Neutrophil (primary cell): ENCODE data around the gene NLGN2.

Experiments
- H3K27ac ChIP-seq: fragments of 200-600 bp; sonication (generic); 2 replicates; pipeline ENCODE4 v1.5.1; 2016; ENCODE audit warnings: mild to moderate bottlenecking, moderate library complexity
- H3K27me3 ChIP-seq: fragments of 200-600 bp; sonication (generic); 2 replicates; pipeline ENCODE4 v1.6.0; 2016; ENCODE audit warnings: mild to moderate bottlenecking
- H3K36me3 ChIP-seq: fragments of 200-600 bp; sonication (generic); 2 replicates; pipeline ENCODE4 v1.5.1; 2017
- H3K4me1 ChIP-seq, 2 experiments: fragments of 200-600 bp in 1 of 2; sonication (generic) in 1 of 2; 1 replicate in 1 of 2; 2 replicates in 1 of 2; pipeline versions ENCODE4 v1.5.1 to v1.6.1; 2013 to 2016; ENCODE audit warnings: low read depth in 1 of 2, low read length in 1 of 2, mild to moderate bottlenecking in 1 of 2, moderate library complexity in 1 of 2; ENCODE audit not compliant: control insufficient read depth in 1 of 2, insufficient read depth in 1 of 2
- H3K4me3 ChIP-seq, 2 experiments: fragments of 200-600 bp in 1 of 2; sonication (generic) in 1 of 2; 1 replicate in 1 of 2; 2 replicates in 1 of 2; pipeline ENCODE4 v1.5.1; 2013 to 2016; ENCODE audit warnings: low read depth in 1 of 2, low read length in 1 of 2, mild to moderate bottlenecking in 1 of 2, moderate library complexity in 1 of 2
- H3K9me3 ChIP-seq: fragments of 200-600 bp; sonication (generic); 2 replicates; pipeline ENCODE4 v1.5.1; 2016
- CTCF ChIP-seq: fragments of 200-600 bp; sonication (generic); IDR thresholded peaks from 2 replicates; pipeline ENCODE4 v1.5.1; 2016; ENCODE audit warnings: antibody characterized with exemption

The NLGN2 gene

GRCh38 chr17:7440113-7440833 lies 32.6 kb downstream of the NLGN2 start:
- no peak overlapping the region for H3K27ac ChIP-seq
- TF ChIP-seq CTCF, result no peak
- H3K27me3 ChIP-seq, result peaks cover 86% of the 10 kb centered on the region
- H3K9me3 ChIP-seq, result no peaks in the 10 kb centered on the region
- peaks cover 55 to 65% of the 10 kb centered on the region in 2 experiments for H3K4me1 ChIP-seq
- peak overlapping the region in 1 of 2 experiments; percentile 6 for H3K4me3 ChIP-seq
- H3K36me3 ChIP-seq, result no peaks in the 10 kb centered on the region

- H3K27me3 ChIP-seq, result peaks cover 91% of the 10 kb centered on the region
- peaks cover 53 to 65% of the 10 kb centered on the region in 2 experiments for H3K4me1 ChIP-seq
- H3K9me3 ChIP-seq, result no peaks in the 10 kb centered on the region
- no peak overlapping the region for H3K27ac ChIP-seq
- no peak for TF ChIP-seq CTCF
- no peaks in the 10 kb centered on the region for H3K36me3 ChIP-seq
- H3K4me3 ChIP-seq, result no peak overlapping the region
Observed at GRCh38 chr17:7440834-7441195, 33.2 kb downstream of the NLGN2 start.

- TF ChIP-seq CTCF, result no peak
Observed at GRCh38 chr17:7441266-7441665, 33.6 kb downstream of the NLGN2 start.

GRCh38 chr17:7442142-7442541 lies 34.5 kb downstream of the NLGN2 start:
- no peak overlapping the region for H3K27ac ChIP-seq
- H3K4me1 ChIP-seq, result peaks cover 40 to 54% of the 10 kb centered on the region in 2 experiments
- peaks cover 100% of the 10 kb centered on the region for H3K27me3 ChIP-seq
- no peaks in the 10 kb centered on the region for H3K36me3 ChIP-seq
- no peak overlapping the region for H3K4me3 ChIP-seq
- no peak for TF ChIP-seq CTCF
- no peaks in the 10 kb centered on the region for H3K9me3 ChIP-seq

More at GRCh38 chr17:7441266-7441665, 33.6 kb downstream of the NLGN2 start:
- Histone ChIP-seq H3K27ac (no peak overlapping the region), H3K9me3 (no peaks in the 10 kb centered on the region), H3K27me3 (peaks cover 96% of the 10 kb centered on the region), H3K36me3 (no peaks in the 10 kb centered on the region), H3K4me1 (peaks cover 49 to 63% of the 10 kb centered on the region in 2 experiments), H3K4me3 (no peak overlapping the region)

GRCh38 chr17:7443499-7444485 lies 36.1 kb downstream of the NLGN2 start:
- Histone ChIP-seq H3K36me3 (no peaks in the 10 kb centered on the region), H3K9me3 (no peaks in the 10 kb centered on the region), H3K27me3 (peaks cover 100% of the 10 kb centered on the region), H3K4me3 (no peak overlapping the region), H3K4me1 (peaks cover 25 to 38% of the 10 kb centered on the region in 2 experiments), H3K27ac (no peak overlapping the region)
- no peak for TF ChIP-seq CTCF
